GM12878 (cell line): ENCODE data around the gene PRRT1B. TPM values are rescaled to one million over a fixed set of nuclear protein-coding genes. Genes with fewer than 3 reads are reported as not detected.

Experiments used
- ATAC-seq: fragments of 200-7000 bp; cut with Tn5 transposase; 3 replicates; pipeline ENCODE4 v1.9.1; 2020; ENCODE audit warnings: mild to moderate bottlenecking, moderate library complexity
- BruUV-seq: library from RNA; stranded (reverse); fragments of 400-500 nt; replicated peaks from 2 replicates; lab custom pipeline; 2021; lab: Mats Ljungman, UMichigan
- CTCF ChIA-PET: fragments of 300-600 bp; sonication (Branson Sonifier 250); formaldehyde crosslinking; extraction: SDS; loops from one replicate; lab custom pipeline; 2021; ENCODE audit warnings: inconsistent platforms; lab: Yijun Ruan, JAX
- POLR2A ChIA-PET: fragments of 350-600 bp; formaldehyde crosslinking; extraction: SDS; loops from one replicate; lab custom pipeline; 2021; ENCODE audit warnings: inconsistent platforms; lab: Charles Lee
- RAD21 ChIA-PET: fragments of 300-600 bp; sonication (Branson Sonifier 250); formaldehyde crosslinking; loops from one replicate; lab custom pipeline; 2023; ENCODE audit warnings: antibody characterized with exemption; ENCODE audit not compliant: unreplicated experiment; lab: Charles Lee
- SMC1A ChIA-PET: fragments of 300-600 bp; sonication (Branson Sonifier 250); formaldehyde crosslinking; loops from one replicate; lab custom pipeline; 2023; ENCODE audit not compliant: unreplicated experiment, uncharacterized antibody; lab: Charles Lee
- DNase-seq: peaks from one replicate; pipeline ENCODE4 v3.0.0-alpha.2; 2011; ENCODE audit warnings: low read depth, low spot score
- FAIRE-seq: peaks from 3 replicates; lab custom pipeline; 2011; peaks lifted over from hg19 to GRCh38; lab: Jason Lieb, UNC
- H2AFZ ChIP-seq: 2 replicates; pipeline ENCODE4 v1.6.0; 2011; ENCODE audit warnings: low read depth, low read length, control low read depth; ENCODE audit not compliant: control insufficient read depth
- H3K27ac ChIP-seq: 2 replicates; pipeline ENCODE4 v1.5.1; 2011; ENCODE audit warnings: control low read depth; ENCODE audit not compliant: control insufficient read depth, insufficient read depth
- H3K27me3 ChIP-seq, 2 experiments: replicated peaks in 1 of 2; 2 replicates each; pipeline versions ENCODE4 v1.6.0 to v1.6.1; 2011; ENCODE audit warnings: low read length in 1 of 2; ENCODE audit not compliant: control insufficient read depth in 2 of 2, insufficient read depth in 2 of 2
- H3K36me3 ChIP-seq, 2 experiments: 2 replicates each; pipeline ENCODE4 v1.5.1; 2011; ENCODE audit warnings: low read length in 1 of 2; ENCODE audit not compliant: control insufficient read depth in 2 of 2, insufficient read depth in 2 of 2
- H3K4me1 ChIP-seq: 2 replicates; pipeline ENCODE4 v1.6.1; 2011; ENCODE audit warnings: mild to moderate bottlenecking, low read length, moderate library complexity, mixed read lengths; ENCODE audit not compliant: control insufficient read depth, insufficient read depth
- H3K4me2 ChIP-seq: 2 replicates; pipeline ENCODE4 v1.6.0; 2011; ENCODE audit warnings: control low read depth; ENCODE audit not compliant: control insufficient read depth, insufficient read depth
- H3K4me3 ChIP-seq: fragments of 200-600 bp; sonication (generic); 2 replicates; pipeline ENCODE4 v1.5.1; 2016
- H3K79me2 ChIP-seq: 2 replicates; pipeline ENCODE4 v1.6.0; 2011; ENCODE audit warnings: low read length; ENCODE audit not compliant: control insufficient read depth, insufficient read depth
- H3K9ac ChIP-seq: 2 replicates; pipeline ENCODE4 v1.8.0; 2011; ENCODE audit warnings: low read length, control low read depth, mixed read lengths; ENCODE audit not compliant: control insufficient read depth, insufficient read depth
- H3K9me3 ChIP-seq: replicated peaks from 3 replicates; pipeline ENCODE4 v1.5.1; 2011; ENCODE audit warnings: mild to moderate bottlenecking, low read length; ENCODE audit not compliant: control insufficient read depth, insufficient read depth
- H4K20me1 ChIP-seq: 2 replicates; pipeline ENCODE4 v1.6.0; 2011; ENCODE audit not compliant: control insufficient read depth, insufficient read depth
- BRCA1 ChIP-seq: IDR thresholded peaks from 2 replicates; pipeline ENCODE4 v1.6.1; 2011; ENCODE audit warnings: low read depth, low read length, improper control_type of control experiment
- MTA2 ChIP-seq: fragments of 450-650 bp; IDR thresholded peaks from 2 replicates; pipeline ENCODE4 v1.6.1; 2016; ENCODE audit warnings: low read depth, mild to moderate bottlenecking, moderate library complexity
- SPI1 ChIP-seq: IDR thresholded peaks from 2 replicates; pipeline ENCODE4 v1.6.1; 2011; ENCODE audit warnings: low read depth, mild to moderate bottlenecking, low read length, moderate library complexity, borderline replicate concordance; ENCODE audit not compliant: insufficient read depth
- ZNF384 ChIP-seq: IDR thresholded peaks from 2 replicates; pipeline ENCODE4 v1.6.1; 2012; ENCODE audit warnings: low read depth, mild to moderate bottlenecking, low read length, improper control_type of control experiment, borderline replicate concordance
- WGBS: methylation state at CpG from one replicate; pipeline ENCODE4 v1.1.6; 2016; ENCODE audit warnings: low lambda C conversion rate; ENCODE audit not compliant: insufficient replicate concordance, insufficient coverage; ENCODE audit errors: missing lambda C conversion rate; 5-methylcytosine and 5-hydroxymethylcytosine counted together
- in situ Hi-C: fragments of 300-500 bp; cut with MboI; formaldehyde crosslinking; loops from 9 replicates; pipeline ENCODE4 v1.14.3; 2018; ENCODE audit warnings: mixed read lengths
- intact Hi-C: fragments of 100-400 bp; cut with micrococcal nuclease; formaldehyde crosslinking; loops from one replicate; pipeline ENCODE4 v1.14.2; 2022; ENCODE audit not compliant: unreplicated experiment
- polyA plus RNA-seq, 11 experiments: library from polyadenylated mRNA; depleted of rRNA in 4 of 11; unstranded in 6 of 11; stranded (reverse) in 5 of 11; fragments of >200 nt; fragmentation: Nextera tagmentation in 4 of 11; fragmentation: Illumina TruSeq in 1 of 11; extraction: Ambion mirVana in 4 of 11; extraction: Trizol in 1 of 11; gene quantifications; 1 replicate in 1 of 11; 2 replicates in 10 of 11; pipeline versions ENCODE4 v1.2.1 to v1.2.3, GENCODE V29; 2011 to 2016; ENCODE audit warnings: inconsistent platforms in 2 of 11, missing spikeins in 2 of 11, low read depth in 1 of 11
- total RNA-seq, 4 experiments: library from RNA; depleted of rRNA in 3 of 4; stranded (reverse); fragments of >200 nt in 3 of 4; fragmentation: Illumina TruSeq in 1 of 4; extraction: Trizol in 1 of 4; gene quantifications; 2 replicates each; pipeline versions ENCODE4 v1.2.1 to v1.2.3, GENCODE V29; 2013 to 2021

PRRT1B gene
- total and polyA plus RNA-seq, 10 of the 15 experiments (the other 5 are each of a cell fraction or from before 2014, with no cell fraction given): not detected

DNA sequence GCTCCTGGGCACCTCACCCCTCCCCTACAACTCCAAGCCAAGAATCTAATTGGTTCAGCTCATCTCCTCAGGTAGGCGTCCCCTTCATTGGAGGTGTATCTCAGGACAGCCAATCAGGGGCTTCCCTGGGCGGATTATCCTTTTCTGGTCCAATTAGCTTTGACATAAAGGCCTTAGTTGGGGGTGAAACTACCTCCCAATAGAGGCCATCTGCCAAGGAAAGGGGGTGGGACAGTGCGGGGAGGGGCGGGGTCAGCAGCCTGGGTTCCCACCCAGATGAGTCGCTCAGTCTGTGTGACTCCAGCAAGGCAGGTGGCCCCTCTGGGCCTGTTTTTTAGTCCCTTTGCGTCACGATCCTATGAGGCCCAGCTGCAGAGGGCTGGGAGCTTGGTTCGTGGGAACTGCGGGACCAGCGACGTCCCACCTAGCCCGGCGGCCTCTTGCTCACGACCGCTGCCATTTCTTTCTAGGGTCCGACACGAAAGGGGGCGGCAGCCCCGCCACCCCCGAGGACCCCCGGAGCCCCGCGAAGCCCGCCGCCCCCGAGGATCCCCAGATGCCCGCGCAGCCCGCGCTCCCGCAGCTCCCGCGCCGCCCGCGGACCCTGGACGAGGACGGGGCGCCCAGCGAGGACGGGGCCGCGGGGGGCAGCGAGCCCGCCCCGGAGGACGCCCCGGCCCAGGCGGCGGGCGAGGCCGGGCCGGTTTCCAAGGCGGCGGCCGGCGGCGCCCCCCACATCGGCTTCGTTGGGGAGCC, 8.9 kb downstream of the PRRT1B start (continued):
- TF ChIP-seq SPI1: no peak
- TF ChIP-seq ZNF384: no peak
- TF ChIP-seq BRCA1: no peak

DNA sequence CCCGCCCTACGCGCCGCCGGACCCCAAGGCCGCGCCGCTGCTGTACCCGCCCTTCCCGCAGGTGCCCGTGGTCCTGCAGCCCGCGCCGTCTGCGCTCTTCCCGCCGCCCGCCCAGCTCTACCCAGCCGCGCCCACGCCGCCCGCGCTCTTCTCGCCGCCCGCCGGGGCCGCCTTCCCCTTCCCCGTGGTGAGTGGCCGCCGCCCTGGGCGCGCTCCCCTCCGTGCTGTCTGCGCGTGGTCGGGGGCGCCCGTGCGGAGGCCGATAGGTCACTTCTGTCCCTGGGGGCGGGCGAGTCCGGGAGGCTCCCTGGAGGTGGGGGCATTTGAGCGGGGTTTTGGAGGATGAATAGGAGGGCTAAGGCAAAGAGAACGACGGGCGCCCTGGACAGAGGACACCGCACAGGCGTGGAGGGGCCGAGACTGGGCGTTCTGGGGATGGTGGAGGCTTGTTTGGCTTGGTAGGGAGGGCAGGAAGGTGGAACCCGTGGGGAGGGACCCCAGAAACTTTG, 9.6 kb downstream of the PRRT1B start:
- in situ Hi-C loops (no loop called here), intact Hi-C loops (no loop called here)
- no peaks in the 10 kb centered on the region for H3K4me1 ChIP-seq
- H3K9ac ChIP-seq: no peak overlapping the region
- H3K4me3 ChIP-seq: no peak overlapping the region
- no peaks in the 10 kb centered on the region for H4K20me1 ChIP-seq
- no peaks in the 10 kb centered on the region for H3K36me3 ChIP-seq
- 53% methylated on average over 37 of the region's 54 CpGs for WGBS
- ATAC-seq: no peak
- H3K79me2 ChIP-seq: no peaks in the 10 kb centered on the region
- H3K9me3 ChIP-seq: no peaks in the 10 kb centered on the region; the same call in 2 of the 3 replicates
- H3K4me2 ChIP-seq: no peak overlapping the region
- TF ChIP-seq MTA2: no peak
- POLR2A ChIA-PET: interaction anchor here (0.6 kb wide), 1 partner anchor 1299 kb away, joined by 4 read pairs; no protein-coding TSS in a partner anchor
- no peak for FAIRE-seq
- BruUV-seq: no TSS peak
- CTCF ChIA-PET: no interaction called here
- H3K27ac ChIP-seq: no peak overlapping the region
- H2AFZ ChIP-seq: no peak overlapping the region
- RAD21 ChIA-PET: no interaction called here
- no peak for DNase-seq
- SMC1A ChIA-PET: no interaction called here
- no peaks in the 10 kb centered on the region for H3K27me3 ChIP-seq
